ENCODE measurements around the gene DGKD.

- TF ChIP-seq CTCF (IDR thresholded peaks at IDR 0.05 in 8 of 11, conservative IDR thresholded peaks at IDR 0.05 in 3 of 11): no peak
- peak in 2 of 3 donors; percentile 11 to 39 for TF ChIP-seq POLR2AphosphoS5 (IDR thresholded peaks at IDR 0.05)
- TF ChIP-seq POLR2A (IDR thresholded peaks at IDR 0.05): no peak
Observed at GRCh38 chr2:233466991-233467603, 112.8 kb downstream of the DGKD start.

Measured in spleen (tissue), 7 donors.